ENCODE data around the gene CLEC9A. TPM values are rescaled to one million over a fixed set of nuclear protein-coding genes. Genes with fewer than 3 reads are reported as not detected.
"Not testable (repeated sequence)": the region's sequence is repeated elsewhere in the genome, so short reads cannot be mapped to it uniquely, and the experiment has no call there.

CLEC9A gene
- total and polyA plus RNA-seq, 9 donors: 0.04 to 1.00 (median 0.46) TPM; not detected in 4

DNA sequence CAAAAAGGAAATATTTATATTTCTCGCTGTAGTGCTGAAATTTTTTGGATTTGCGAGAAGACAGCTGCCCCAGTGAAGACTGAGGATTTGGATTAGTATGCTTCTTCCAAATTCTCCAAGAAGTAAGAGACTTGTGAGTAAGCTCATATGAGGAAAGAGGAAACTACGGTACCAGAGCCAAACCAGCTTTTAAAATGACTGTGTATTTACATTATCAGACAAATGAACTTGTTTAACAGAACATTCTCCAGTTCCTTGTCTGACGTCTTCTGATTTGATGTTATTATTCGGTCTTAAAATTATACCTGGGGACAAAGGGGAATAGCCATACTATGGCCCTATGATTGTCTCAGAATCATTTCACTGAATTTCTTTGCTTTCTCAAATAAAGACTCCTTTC, 12.1 kb upstream of the CLEC9A start:
- Histone ChIP-seq H3K27me3 (peaks cover 3% of the 10 kb centered on the region), H3K9me3 (no peaks in the 10 kb centered on the region), H3K27ac (no peak overlapping the region), H3K36me3 (no peaks in the 10 kb centered on the region), H3K4me1 (ENCODE audit: insufficient read depth) (no peaks in the 10 kb centered on the region), H3K4me3 (no peak overlapping the region)
- intact Hi-C loops (cut with DNase I): no loop called here
- TF ChIP-seq EP300 (IDR thresholded peaks at IDR 0.05) (no peak), CTCF (IDR thresholded peaks at IDR 0.05) (no peak), POLR2A (IDR thresholded peaks at IDR 0.05) (no peak)
- DNase-seq: no peak
- 73 to 77% (median 75%) methylated on average over 5 of the region's 5 CpGs for WGBS, 3 donors

DNA sequence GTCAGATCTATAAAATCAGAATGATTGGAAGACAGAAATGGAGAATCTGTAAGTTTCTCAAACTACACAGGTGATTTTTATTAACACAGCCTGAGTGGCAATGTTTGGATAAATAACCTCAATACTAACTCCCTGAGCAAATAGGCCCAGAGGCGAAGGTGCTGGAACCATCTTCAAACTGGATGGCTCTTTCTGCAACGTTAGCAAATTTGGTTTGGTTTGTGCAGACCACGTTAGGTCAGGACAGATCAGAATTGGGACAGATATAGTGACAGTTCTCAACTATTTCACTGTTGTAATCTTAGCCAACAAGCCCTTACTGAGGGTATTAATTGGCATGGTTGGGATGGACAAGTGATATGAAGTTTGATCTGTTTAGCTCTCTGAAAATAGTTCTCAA, 9.1 kb upstream of the CLEC9A start:
- intact Hi-C loops (cut with DNase I): loop anchor here in 1 of 4 donors (10.0 kb wide), 1 partner anchor 113 kb away; the partner anchor contains the start of gene CLEC7A
- H3K27ac ChIP-seq: no peak overlapping the region
- 79 to 82% (median 82%) methylated on average over 3 of the region's 3 CpGs for WGBS, 3 donors
- no peaks in the 10 kb centered on the region for H3K36me3 ChIP-seq
- DNase-seq: no peak
- no peak overlapping the region for H3K4me3 ChIP-seq
- H3K4me1 ChIP-seq (ENCODE audit: insufficient read depth): no peaks in the 10 kb centered on the region
- H3K27me3 ChIP-seq: no peaks in the 10 kb centered on the region
- no peak for TF ChIP-seq EP300 (IDR thresholded peaks at IDR 0.05)
- no peak for TF ChIP-seq POLR2A (IDR thresholded peaks at IDR 0.05)
- no peak for TF ChIP-seq CTCF (IDR thresholded peaks at IDR 0.05)
- H3K9me3 ChIP-seq: no peaks in the 10 kb centered on the region

DNA sequence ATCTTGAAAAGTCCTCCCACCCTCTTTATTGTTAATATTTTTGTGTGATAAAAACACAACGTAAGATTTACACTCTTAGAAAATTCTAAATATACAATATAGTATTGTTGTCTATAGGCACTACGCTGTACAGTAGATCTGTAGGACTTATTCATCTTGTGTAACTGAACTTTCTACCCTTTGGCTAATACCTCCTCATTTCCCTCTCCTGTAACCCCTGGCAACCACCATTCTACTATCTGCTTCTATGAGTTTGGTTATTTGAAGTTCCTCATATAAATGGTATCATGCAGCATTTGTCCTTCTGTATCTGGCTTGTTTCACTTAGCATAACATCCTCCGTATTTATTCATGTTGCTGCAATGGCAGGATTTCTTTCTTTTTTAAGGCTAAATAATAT, 5.2 kb upstream of the CLEC9A start:
- Histone ChIP-seq H3K27ac (no peak overlapping the region), H3K9me3 (no peaks in the 10 kb centered on the region), H3K4me1 (ENCODE audit: insufficient read depth) (no peaks in the 10 kb centered on the region), H3K27me3 (no peaks in the 10 kb centered on the region), H3K36me3 (no peaks in the 10 kb centered on the region), H3K4me3 (no peak overlapping the region)
- 75 to 87% (median 79%) methylated on average over 3 of the region's 3 CpGs for WGBS, 3 donors
- DNase-seq: no peak
- intact Hi-C loops (cut with DNase I): loop anchor here in 1 of 4 donors (5.0 to 10.0 kb wide), 2 partner anchors 110 to 1547 kb away; partner anchors contain the start of gene CLEC7A
- TF ChIP-seq EP300 (IDR thresholded peaks at IDR 0.05): no peak

DNA sequence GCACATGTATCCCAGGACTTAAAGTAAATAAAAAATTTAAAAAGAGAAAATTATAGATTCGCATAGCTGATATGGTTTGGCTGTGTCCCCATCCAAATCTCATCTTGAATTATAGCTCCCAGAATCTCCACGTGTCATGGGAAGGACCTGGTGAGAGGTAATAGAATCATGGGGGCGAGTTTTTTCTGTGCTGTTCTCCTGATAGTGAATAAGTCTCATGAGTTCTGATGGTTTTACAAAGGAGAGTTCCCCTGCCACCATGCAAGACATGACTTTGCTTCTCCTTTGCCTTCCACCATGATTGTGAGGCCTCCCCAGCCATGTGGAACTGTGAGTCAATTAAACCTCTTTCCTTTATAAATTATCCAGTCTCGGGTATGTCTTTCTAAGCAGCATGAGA, 3.8 kb upstream of the CLEC9A start:
- H3K9me3 ChIP-seq; H3K4me3 ChIP-seq; H3K27me3 ChIP-seq; H3K4me1 ChIP-seq (ENCODE audit: insufficient read depth); H3K27ac ChIP-seq; DNase-seq; H3K36me3 ChIP-seq: not testable (repeated sequence)
- WGBS, 3 donors: 82 to 88% (median 88%) methylated on average over 4 of the region's 4 CpGs
- intact Hi-C loops (cut with DNase I): loop anchor here in 1 of 4 donors (5.0 to 10.0 kb wide), 2 partner anchors 108 to 1546 kb away; partner anchors contain the start of gene CLEC7A

GRCh38 chr12:10027311-10027710, 3.2 kb upstream of the CLEC9A start:
- no peak for DNase-seq
- Histone ChIP-seq H3K9me3 (no peaks in the 10 kb centered on the region), H3K27ac (no peak overlapping the region), H3K4me3 (no peak overlapping the region), H3K36me3 (no peaks in the 10 kb centered on the region), H3K27me3 (no peaks in the 10 kb centered on the region), H3K4me1 (ENCODE audit: insufficient read depth) (no peaks in the 10 kb centered on the region)
- 52 to 64% (median 61%) methylated on average over 3 of the region's 3 CpGs for WGBS, 3 donors
- intact Hi-C loops (cut with DNase I): loop anchor here in 1 of 4 donors (5.0 to 10.0 kb wide), 2 partner anchors 107 to 1545 kb away; partner anchors contain the start of gene CLEC7A
- TF ChIP-seq CTCF (IDR thresholded peaks at IDR 0.05) (no peak), EP300 (IDR thresholded peaks at IDR 0.05) (no peak), POLR2A (IDR thresholded peaks at IDR 0.05) (no peak)
